ENCODE data around the gene SPA17.

Gene SPA17

GRCh38 chr11:124670732-124671131 is 3.0 kb upstream of the SPA17 start:
- TF ChIP-seq POLR2AphosphoS5 (IDR thresholded peaks at IDR 0.05; ENCODE audit: low read depth, low read length) (no peak), FOXP2 (optimal IDR thresholded peaks at IDR 0.05; ENCODE audit: borderline replicate concordance, extremely low read depth, extremely low read length, insufficient read depth) (no peak)

- no peak for TF ChIP-seq POLR2AphosphoS5 (IDR thresholded peaks at IDR 0.05; ENCODE audit: low read depth, low read length)
- no peak for TF ChIP-seq TAF1 (IDR thresholded peaks at IDR 0.05; ENCODE audit: borderline replicate concordance, insufficient read depth, low read length)
- no peak for TF ChIP-seq FOXP2 (optimal IDR thresholded peaks at IDR 0.05; ENCODE audit: borderline replicate concordance, extremely low read depth, extremely low read length, insufficient read depth)
- TF ChIP-seq REST (IDR thresholded peaks at IDR 0.05; ENCODE audit: insufficient read depth in 1 of 2, low read depth in 2 of 2, low read length in 2 of 2): no peak
- no peak for TF ChIP-seq SIN3A (IDR thresholded peaks at IDR 0.05; ENCODE audit: borderline replicate concordance, insufficient read depth, low read length)
These were observed 1.0 kb upstream of the SPA17 start for GRCh38 chr11:124672536-124673215.

GRCh38 chr11:124674168-124674517 is 439 bp downstream of the SPA17 start:
- TF ChIP-seq SIN3A (IDR thresholded peaks at IDR 0.05; ENCODE audit: borderline replicate concordance, insufficient read depth, low read length) (no peak), POLR2AphosphoS5 (IDR thresholded peaks at IDR 0.05; ENCODE audit: low read depth, low read length) (no peak), REST (IDR thresholded peaks at IDR 0.05; ENCODE audit: insufficient read depth in 1 of 2, low read depth in 2 of 2, low read length in 2 of 2) (no peak), TAF1 (IDR thresholded peaks at IDR 0.05; ENCODE audit: borderline replicate concordance, insufficient read depth, low read length) (no peak), FOXP2 (optimal IDR thresholded peaks at IDR 0.05; ENCODE audit: borderline replicate concordance, extremely low read depth, extremely low read length, insufficient read depth) (no peak)

- TF ChIP-seq FOXP2 (optimal IDR thresholded peaks at IDR 0.05; ENCODE audit: borderline replicate concordance, extremely low read depth, extremely low read length, insufficient read depth): no peak
- TF ChIP-seq TAF1 (IDR thresholded peaks at IDR 0.05; ENCODE audit: borderline replicate concordance, insufficient read depth, low read length): no peak
- TF ChIP-seq POLR2AphosphoS5 (IDR thresholded peaks at IDR 0.05; ENCODE audit: low read depth, low read length): no peak
- TF ChIP-seq REST (IDR thresholded peaks at IDR 0.05; ENCODE audit: insufficient read depth in 1 of 2, low read depth in 2 of 2, low read length in 2 of 2): no peak
- no peak for TF ChIP-seq SIN3A (IDR thresholded peaks at IDR 0.05; ENCODE audit: borderline replicate concordance, insufficient read depth, low read length)
These were observed 867 bp downstream of the SPA17 start for GRCh38 chr11:124674571-124674970.

GRCh38 chr11:124676386-124676785 is 2.7 kb downstream of the SPA17 start:
- TF ChIP-seq REST (IDR thresholded peaks at IDR 0.05; ENCODE audit: insufficient read depth in 1 of 2, low read depth in 2 of 2, low read length in 2 of 2): no peak
- TF ChIP-seq POLR2AphosphoS5 (IDR thresholded peaks at IDR 0.05; ENCODE audit: low read depth, low read length): no peak
- TF ChIP-seq SIN3A (IDR thresholded peaks at IDR 0.05; ENCODE audit: borderline replicate concordance, insufficient read depth, low read length): no peak

Measured in PFSK-1 (cell line).